GM23338 (cell line): ENCODE data around the gene WWOX. TPM values are rescaled to one million over a fixed set of nuclear protein-coding genes. Genes with fewer than 3 reads are reported as not detected.

Experiments used
- ATAC-seq: fragments of 200-7000 bp; cut with Tn5 transposase; 3 replicates; pipeline ENCODE4 v1.9.1; 2020
- DNase-seq: peaks from one replicate; pipeline ENCODE4 v3.0.0-alpha.2; 2015; ENCODE audit warnings: low spot score
- H2AFZ ChIP-seq: fragments of 200-600 bp; sonication (generic); 2 replicates; pipeline ENCODE4 v1.8.0; 2016; ENCODE audit warnings: antibody characterized with exemption, mild to moderate bottlenecking, moderate library complexity
- H3F3A ChIP-seq: fragments of 200-600 bp; sonication (generic); replicated peaks from 2 replicates; pipeline ENCODE4 v1.8.0; 2017; ENCODE audit warnings: antibody characterized with exemption, mixed run types, low read depth
- H3K27ac ChIP-seq: fragments of 200-600 bp; sonication (generic); 2 replicates; pipeline ENCODE4 v1.6.1; 2016; ENCODE audit warnings: low read depth
- H3K27me3 ChIP-seq: fragments of 200-600 bp; sonication (generic); 2 replicates; pipeline ENCODE4 v1.8.0; 2016; ENCODE audit warnings: mild to moderate bottlenecking, mixed run types, moderate library complexity; ENCODE audit not compliant: insufficient read depth
- H3K36me3 ChIP-seq: fragments of 200-600 bp; sonication (generic); 2 replicates; pipeline ENCODE4 v1.8.0; 2016; ENCODE audit warnings: mild to moderate bottlenecking; ENCODE audit not compliant: insufficient read depth
- H3K4me1 ChIP-seq: fragments of 200-600 bp; sonication (generic); 2 replicates; pipeline ENCODE4 v1.8.0; 2016; ENCODE audit warnings: mild to moderate bottlenecking, moderate library complexity; ENCODE audit not compliant: insufficient read depth
- H3K4me2 ChIP-seq: fragments of 200-600 bp; sonication (generic); 2 replicates; pipeline ENCODE4 v1.7.1; 2017; ENCODE audit warnings: mixed run types
- H3K4me3 ChIP-seq: fragments of 200-600 bp; sonication (generic); 2 replicates; pipeline ENCODE4 v1.6.1; 2016; ENCODE audit warnings: mixed run types
- H3K79me2 ChIP-seq: fragments of 200-600 bp; sonication (generic); replicated peaks from 2 replicates; pipeline ENCODE4 v1.8.0; 2017; ENCODE audit warnings: mild to moderate bottlenecking; ENCODE audit not compliant: insufficient read depth
- H3K9me2 ChIP-seq: fragments of 200-600 bp; sonication (generic); 2 replicates; pipeline ENCODE4 v1.8.0; 2017; ENCODE audit not compliant: insufficient read depth
- H4K20me1 ChIP-seq: fragments of 200-600 bp; sonication (generic); replicated peaks from 2 replicates; pipeline ENCODE4 v1.8.0; 2017; ENCODE audit warnings: mild to moderate bottlenecking; ENCODE audit not compliant: insufficient read depth
- H3K27ac Mint-ChIP-seq: 2 replicates; pipeline ENCODE4 v1.8.0; 2020; ENCODE audit warnings: inconsistent platforms, mild to moderate bottlenecking, moderate library complexity, mixed read lengths
- H3K27me3 Mint-ChIP-seq: 3 replicates; pipeline ENCODE4 v1.8.0; 2022; ENCODE audit warnings: low read depth, mild to moderate bottlenecking, moderate library complexity, mixed read lengths, inconsistent platforms; ENCODE audit not compliant: insufficient read depth, poor library complexity
- H3K36me3 Mint-ChIP-seq: 3 replicates; pipeline ENCODE4 v1.8.0; 2021; ENCODE audit warnings: low read depth, mild to moderate bottlenecking, inconsistent platforms, moderate library complexity, mixed read lengths
- H3K4me1 Mint-ChIP-seq: 3 replicates; pipeline ENCODE4 v1.8.0; 2020; ENCODE audit warnings: mild to moderate bottlenecking, inconsistent platforms, mixed read lengths
- H3K4me3 Mint-ChIP-seq: 3 replicates; pipeline ENCODE4 v1.8.0; 2021; ENCODE audit warnings: moderate library complexity, mild to moderate bottlenecking, inconsistent platforms, mixed read lengths
- H3K9me3 Mint-ChIP-seq: 3 replicates; pipeline ENCODE4 v1.8.0; 2020; ENCODE audit warnings: moderate library complexity, mild to moderate bottlenecking, inconsistent platforms, mixed read lengths
- CREB1 ChIP-seq: fragments of 250-450 bp; sonication (Bioruptor Pico); IDR thresholded peaks from 2 replicates; pipeline ENCODE4 v1.5.0; 2020; ENCODE audit warnings: low read depth, mild to moderate bottlenecking, moderate library complexity
- EZH2 ChIP-seq: fragments of 200-600 bp; sonication (generic); IDR thresholded peaks from one replicate; pipeline ENCODE4 v1.8.0; 2017; ENCODE audit warnings: antibody characterized with exemption, mild to moderate bottlenecking, low read depth; ENCODE audit not compliant: unreplicated experiment
- EZH2phosphoT487 ChIP-seq: fragments of 200-600 bp; sonication (generic); IDR thresholded peaks from one replicate; pipeline ENCODE4 v1.8.1; 2018; ENCODE audit warnings: antibody characterized with exemption; ENCODE audit not compliant: unreplicated experiment
- POLR2AphosphoS5 ChIP-seq: IDR thresholded peaks from 2 replicates; pipeline ENCODE4 v1.6.1; 2016; ENCODE audit warnings: antibody characterized with exemption, low read depth
- ZNF114 ChIP-seq: fragments of 250-450 bp; sonication (Bioruptor Pico); IDR thresholded peaks from 2 replicates; pipeline ENCODE4 v1.5.0; 2020; ENCODE audit warnings: mild to moderate bottlenecking, moderate library complexity
- ZNF331 ChIP-seq: fragments of 250-450 bp; sonication (Bioruptor Pico); IDR thresholded peaks from 2 replicates; pipeline ENCODE4 v1.5.0; 2020; ENCODE audit warnings: low read depth, mild to moderate bottlenecking, moderate library complexity
- ZNF462 ChIP-seq: fragments of 250-450 bp; sonication (Bioruptor Pico); IDR thresholded peaks from 2 replicates; pipeline ENCODE4 v1.5.0; 2020; ENCODE audit warnings: mild to moderate bottlenecking, moderate library complexity
- polyA plus RNA-seq: library from polyadenylated mRNA; unstranded; fragments of >200 nt; fragmentation: Nextera tagmentation; extraction: Ambion mirVana; gene quantifications from 2 replicates; pipeline ENCODE4 v1.2.1, GENCODE V29; 2016
- total RNA-seq: library from RNA; depleted of rRNA; stranded (reverse); fragments of >200 nt; shearing (Covaris generic); gene quantifications from 2 replicates; pipeline ENCODE4 v1.2.3, GENCODE V29; 2014
- TF ChIP-seq, protein P1 (sequence below): IDR thresholded peaks from one replicate; pipeline ENCODE4 v1.6.1; 2018; ENCODE audit warnings: antibody characterized with exemption; ENCODE audit not compliant: unreplicated experiment

WWOX gene
- total and polyA plus RNA-seq, 2 experiments from 2014 or later = 10.0 to 19.3 TPM

DNA sequence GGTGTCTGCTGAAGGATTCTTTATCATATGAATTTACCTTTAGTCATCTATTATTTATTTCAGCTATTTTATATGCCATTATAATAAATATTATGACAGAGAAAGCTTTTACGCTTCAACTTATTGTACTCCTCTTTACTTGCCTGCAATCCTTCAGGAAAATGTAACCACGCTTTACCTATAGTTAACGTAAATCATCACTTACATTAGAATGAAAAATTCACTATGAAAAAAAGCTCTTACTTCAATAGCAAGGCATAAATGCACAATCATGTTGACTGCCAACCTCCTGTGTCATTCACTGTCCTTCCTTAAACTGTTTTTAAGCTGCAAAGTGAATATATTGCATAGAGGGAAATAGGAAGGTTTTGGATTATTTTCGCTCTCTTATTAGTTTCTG, 277.9 kb downstream of the WWOX start:
- Histone ChIP-seq H3K4me3 (no peak overlapping the region), H3K9me2 (peaks cover 3% of the 10 kb centered on the region), H4K20me1 (no peaks in the 10 kb centered on the region), H3K4me2 (no peak overlapping the region), H3K79me2 (no peaks in the 10 kb centered on the region), H3F3A (no peaks in the 10 kb centered on the region), H3K36me3 (no peaks in the 10 kb centered on the region), H3K27me3 (no peaks in the 10 kb centered on the region), H3K4me1 (peaks cover 13% of the 10 kb centered on the region), H3K27ac (no peak overlapping the region), H2AFZ (no peak overlapping the region)
- no peak for TF ChIP-seq ZNF114
- no peak for TF ChIP-seq ZNF331
- TF ChIP-seq EZH2 = no peak
- no peak for TF ChIP-seq ZNF462
- Mint-ChIP-seq H3K27me3 (peaks cover 1% of the 10 kb centered on the region), H3K4me3 (no peak overlapping the region), H3K4me1 (peaks cover 14% of the 10 kb centered on the region; the same call in 2 of the 3 replicates), H3K36me3 (no peaks in the 10 kb centered on the region), H3K9me3 (peaks cover 3% of the 10 kb centered on the region; the same call in 1 of the 3 replicates), H3K27ac (no peak overlapping the region)
- ATAC-seq = no peak
- no peak for DNase-seq

DNA sequence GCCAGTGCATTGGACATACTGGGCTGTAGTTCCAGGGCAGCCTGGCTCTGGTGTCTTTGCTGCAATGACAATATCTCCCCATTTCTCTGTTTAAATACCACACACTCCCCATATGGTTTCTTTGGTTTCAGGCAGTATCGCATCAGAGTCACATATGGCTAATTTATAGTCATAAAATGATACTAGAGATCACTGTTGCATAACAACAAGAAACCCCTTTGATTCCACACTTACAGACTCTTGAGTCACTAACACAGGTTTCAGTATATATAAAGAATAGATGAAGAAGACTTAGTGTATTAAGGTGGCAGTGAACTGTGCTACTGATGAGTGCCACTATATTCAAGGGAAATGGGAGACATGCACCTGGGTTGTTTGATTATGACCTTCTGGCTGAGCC, 281.6 kb downstream of the WWOX start:
- H4K20me1 ChIP-seq = no peaks in the 10 kb centered on the region
- no peak overlapping the region for H3K4me3 Mint-ChIP-seq
- H3K9me2 ChIP-seq = no peaks in the 10 kb centered on the region; the same call in 1 of the 2 replicates
- DNase-seq (no peak), ATAC-seq (no peak)
- no peaks in the 10 kb centered on the region for H3K9me3 Mint-ChIP-seq
- H3K79me2 ChIP-seq = no peaks in the 10 kb centered on the region
- no peaks in the 10 kb centered on the region for H3K36me3 Mint-ChIP-seq
- H3K4me1 ChIP-seq = peaks cover 6% of the 10 kb centered on the region; the same call in 1 of the 2 replicates
- TF ChIP-seq POLR2AphosphoS5 (no peak), EZH2 (no peak), CREB1 (CRISPR knock-in tag) (no peak), ZNF114 (no peak), EZH2phosphoT487 (no peak)
- TF ChIP-seq, protein P1, sequence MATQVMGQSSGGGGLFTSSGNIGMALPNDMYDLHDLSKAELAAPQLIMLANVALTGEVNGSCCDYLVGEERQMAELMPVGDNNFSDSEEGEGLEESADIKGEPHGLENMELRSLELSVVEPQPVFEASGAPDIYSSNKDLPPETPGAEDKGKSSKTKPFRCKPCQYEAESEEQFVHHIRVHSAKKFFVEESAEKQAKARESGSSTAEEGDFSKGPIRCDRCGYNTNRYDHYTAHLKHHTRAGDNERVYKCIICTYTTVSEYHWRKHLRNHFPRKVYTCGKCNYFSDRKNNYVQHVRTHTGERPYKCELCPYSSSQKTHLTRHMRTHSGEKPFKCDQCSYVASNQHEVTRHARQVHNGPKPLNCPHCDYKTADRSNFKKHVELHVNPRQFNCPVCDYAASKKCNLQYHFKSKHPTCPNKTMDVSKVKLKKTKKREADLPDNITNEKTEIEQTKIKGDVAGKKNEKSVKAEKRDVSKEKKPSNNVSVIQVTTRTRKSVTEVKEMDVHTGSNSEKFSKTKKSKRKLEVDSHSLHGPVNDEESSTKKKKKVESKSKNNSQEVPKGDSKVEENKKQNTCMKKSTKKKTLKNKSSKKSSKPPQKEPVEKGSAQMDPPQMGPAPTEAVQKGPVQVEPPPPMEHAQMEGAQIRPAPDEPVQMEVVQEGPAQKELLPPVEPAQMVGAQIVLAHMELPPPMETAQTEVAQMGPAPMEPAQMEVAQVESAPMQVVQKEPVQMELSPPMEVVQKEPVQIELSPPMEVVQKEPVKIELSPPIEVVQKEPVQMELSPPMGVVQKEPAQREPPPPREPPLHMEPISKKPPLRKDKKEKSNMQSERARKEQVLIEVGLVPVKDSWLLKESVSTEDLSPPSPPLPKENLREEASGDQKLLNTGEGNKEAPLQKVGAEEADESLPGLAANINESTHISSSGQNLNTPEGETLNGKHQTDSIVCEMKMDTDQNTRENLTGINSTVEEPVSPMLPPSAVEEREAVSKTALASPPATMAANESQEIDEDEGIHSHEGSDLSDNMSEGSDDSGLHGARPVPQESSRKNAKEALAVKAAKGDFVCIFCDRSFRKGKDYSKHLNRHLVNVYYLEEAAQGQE = no peak
- H3K27me3 Mint-ChIP-seq = peaks cover 1% of the 10 kb centered on the region
- no peaks in the 10 kb centered on the region for H3K27me3 ChIP-seq
- no peak overlapping the region for H3K27ac ChIP-seq
- peaks cover 3% of the 10 kb centered on the region; the same call in 2 of the 3 replicates for H3K4me1 Mint-ChIP-seq
- no peak overlapping the region for H3K4me3 ChIP-seq
- no peak overlapping the region for H3K4me2 ChIP-seq
- H3K36me3 ChIP-seq = no peaks in the 10 kb centered on the region
- H3F3A ChIP-seq = no peaks in the 10 kb centered on the region
- H3K27ac Mint-ChIP-seq = no peak overlapping the region
- H2AFZ ChIP-seq = no peak overlapping the region
